SK-N-MC (cell line): ENCODE data around the gene CELF2.

ENCODE experiments used
- DNase-seq: peaks from one replicate; pipeline ENCODE4 v3.0.0-alpha.2; 2011; ENCODE audit warnings: low read depth, low spot score
- H3K27ac ChIP-seq: fragments of 200-600 bp; sonication (generic); 2 replicates; pipeline ENCODE4 v1.5.1; 2016; ENCODE audit warnings: mixed run types
- H3K36me3 ChIP-seq: fragments of 200-600 bp; sonication (generic); 2 replicates; pipeline ENCODE4 v1.6.1; 2017; ENCODE audit warnings: antibody characterized with exemption, low read length, mixed read lengths; ENCODE audit not compliant: insufficient read depth
- H3K4me3 ChIP-seq: fragments of 200-600 bp; sonication (generic); 2 replicates; pipeline ENCODE4 v1.5.1; 2016
- H3K9ac ChIP-seq: fragments of 200-600 bp; sonication (generic); 2 replicates; pipeline ENCODE4 v1.8.0; 2017; ENCODE audit warnings: mixed run types, mixed read lengths; ENCODE audit not compliant: insufficient read length
- H3K9me3 ChIP-seq: fragments of 200-600 bp; sonication (generic); 2 replicates; pipeline ENCODE4 v1.6.1; 2017; ENCODE audit warnings: low read depth, mild to moderate bottlenecking, antibody characterized with exemption, low read length, moderate library complexity, mixed read lengths
- EZH2 ChIP-seq: fragments of 200-600 bp; sonication (generic); IDR thresholded peaks from one replicate; pipeline ENCODE4 v1.6.1; 2017; ENCODE audit warnings: antibody characterized with exemption
- FOXP2 ChIP-seq: optimal IDR thresholded peaks from 2 replicates; pipeline ENCODE3; 2011; ENCODE audit warnings: mild to moderate bottlenecking, moderate library complexity; ENCODE audit not compliant: insufficient read depth; ENCODE audit errors: extremely low read length, control extremely low read depth
- POLR2AphosphoS5 ChIP-seq: IDR thresholded peaks from 2 replicates; pipeline ENCODE4 v1.6.1; 2012; ENCODE audit warnings: mild to moderate bottlenecking, low read depth, low read length, borderline replicate concordance

CELF2 gene

GRCh38 chr10:11209830-11210181 is 192.1 kb downstream of the CELF2 start:
- DNase-seq: no peak
- Histone ChIP-seq H3K4me3 (no peak overlapping the region), H3K27ac (no peak overlapping the region), H3K36me3 (no peaks in the 10 kb centered on the region), H3K9me3 (no peaks in the 10 kb centered on the region), H3K9ac (no peak overlapping the region)
- TF ChIP-seq EZH2 (no peak), FOXP2 (no peak), POLR2AphosphoS5 (no peak)

GRCh38 chr10:11210211-11210922 is 192.7 kb downstream of the CELF2 start:
- DNase-seq: no peak
- Histone ChIP-seq H3K9ac (no peak overlapping the region), H3K27ac (no peak overlapping the region)

GRCh38 chr10:11212288-11213085 is 194.8 kb downstream of the CELF2 start:
- Histone ChIP-seq H3K4me3 (no peak overlapping the region), H3K9me3 (no peaks in the 10 kb centered on the region), H3K9ac (no peak overlapping the region), H3K27ac (no peak overlapping the region), H3K36me3 (no peaks in the 10 kb centered on the region)
- DNase-seq: no peak
- TF ChIP-seq POLR2AphosphoS5: no peak
- no peak for TF ChIP-seq EZH2
- TF ChIP-seq FOXP2: no peak

More at GRCh38 chr10:11210211-11210922, 192.7 kb downstream of the CELF2 start:
- Histone ChIP-seq H3K9me3 (no peaks in the 10 kb centered on the region), H3K4me3 (no peak overlapping the region), H3K36me3 (no peaks in the 10 kb centered on the region)
- TF ChIP-seq FOXP2: no peak
- no peak for TF ChIP-seq EZH2
- TF ChIP-seq POLR2AphosphoS5: no peak

GRCh38 chr10:11213137-11213536 is 195.5 kb downstream of the CELF2 start:
- no peak overlapping the region for H3K27ac ChIP-seq
- H3K9ac ChIP-seq: no peak overlapping the region
- DNase-seq: no peak

GRCh38 chr10:11214407-11214806 is 196.7 kb downstream of the CELF2 start:
- Histone ChIP-seq H3K9ac (no peak overlapping the region), H3K36me3 (no peaks in the 10 kb centered on the region), H3K9me3 (no peaks in the 10 kb centered on the region), H3K27ac (no peak overlapping the region), H3K4me3 (no peak overlapping the region)
- no peak for TF ChIP-seq POLR2AphosphoS5
- no peak for TF ChIP-seq EZH2
- no peak for TF ChIP-seq FOXP2
- no peak for DNase-seq

More at GRCh38 chr10:11213137-11213536, 195.5 kb downstream of the CELF2 start:
- no peak for TF ChIP-seq FOXP2
- no peak for TF ChIP-seq EZH2
- TF ChIP-seq POLR2AphosphoS5: no peak
- Histone ChIP-seq H3K36me3 (no peaks in the 10 kb centered on the region), H3K9me3 (no peaks in the 10 kb centered on the region), H3K4me3 (no peak overlapping the region)

GRCh38 chr10:11215471-11215870 is 197.8 kb downstream of the CELF2 start:
- no peak for DNase-seq
- Histone ChIP-seq H3K27ac (no peak overlapping the region), H3K36me3 (no peaks in the 10 kb centered on the region), H3K9ac (no peak overlapping the region), H3K9me3 (no peaks in the 10 kb centered on the region), H3K4me3 (no peak overlapping the region)
- no peak for TF ChIP-seq POLR2AphosphoS5

GRCh38 chr10:11217521-11217920 is 199.8 kb downstream of the CELF2 start:
- Histone ChIP-seq H3K9me3 (no peaks in the 10 kb centered on the region), H3K4me3 (no peak overlapping the region), H3K36me3 (no peaks in the 10 kb centered on the region), H3K9ac (no peak overlapping the region), H3K27ac (no peak overlapping the region)
- no peak for DNase-seq
- no peak for TF ChIP-seq FOXP2
- TF ChIP-seq POLR2AphosphoS5: no peak
- TF ChIP-seq EZH2: no peak

GRCh38 chr10:11218395-11218794 is 200.7 kb downstream of the CELF2 start:
- H3K27ac ChIP-seq: no peak overlapping the region
- H3K9ac ChIP-seq: no peak overlapping the region
- H3K9me3 ChIP-seq: no peaks in the 10 kb centered on the region
- no peak for DNase-seq
- no peaks in the 10 kb centered on the region for H3K36me3 ChIP-seq
- H3K4me3 ChIP-seq: no peak overlapping the region
- no peak for TF ChIP-seq EZH2
- no peak for TF ChIP-seq POLR2AphosphoS5
- no peak for TF ChIP-seq FOXP2

- DNase-seq: no peak
- no peaks in the 10 kb centered on the region for H3K36me3 ChIP-seq
- H3K9me3 ChIP-seq: no peaks in the 10 kb centered on the region
- TF ChIP-seq EZH2 (no peak), POLR2AphosphoS5 (no peak), FOXP2 (no peak)
- H3K27ac ChIP-seq: no peak overlapping the region
- no peak overlapping the region for H3K4me3 ChIP-seq
- H3K9ac ChIP-seq: no peak overlapping the region
These were observed 201.8 kb downstream of the CELF2 start for GRCh38 chr10:11219431-11219830.
